Gastroesophageal sphincter (tissue), 3 donors: Measurements from ENCODE around the gene TPGS1.

ENCODE experiments used
- CTCF ChIP-seq, 4 experiments: fragments of 200-600 bp in 2 of 4; fragments of 450-650 bp in 2 of 4; sonication (generic) in 1 of 4; IDR thresholded peaks; one replicate each; pipeline ENCODE4 v1.5.1; 2017 to 2019; ENCODE audit warnings: antibody characterized with exemption in 4 of 4, mild to moderate bottlenecking in 2 of 4, moderate library complexity in 2 of 4
- EP300 ChIP-seq: sonication (generic); formaldehyde crosslinking; IDR thresholded peaks from one replicate; pipeline ENCODE4 v1.6.1; 2017; ENCODE audit warnings: antibody characterized with exemption, mild to moderate bottlenecking
- POLR2A ChIP-seq, 2 donors: fragments of 450-650 bp; IDR thresholded peaks; one replicate each; pipeline ENCODE4 v1.6.1; 2017; ENCODE audit warnings: antibody characterized with exemption in 2 of 2, mild to moderate bottlenecking in 2 of 2, moderate library complexity in 1 of 2

GRCh38 chr19:475360-475759 lies 31.9 kb upstream of the TPGS1 start:
- TF ChIP-seq POLR2A (IDR thresholded peaks at IDR 0.05) (no peak), CTCF (IDR thresholded peaks at IDR 0.05) (no peak), EP300 (no peak)
